SK-N-SH (cell line): ENCODE results near the gene RPL7L1. TPM values are rescaled to one million over a fixed set of nuclear protein-coding genes. Genes with fewer than 3 reads are reported as not detected.
"Not testable (repeated sequence)": the region's sequence is repeated elsewhere in the genome, so short reads cannot be mapped to it uniquely, and the experiment has no call there.

Experiments
- CTCF ChIA-PET: fragments of 300-600, 350-600 bp; formaldehyde crosslinking; extraction: SDS; loops from one replicate; lab custom pipeline; 2021; lab: Yijun Ruan, JAX
- POLR2A ChIA-PET: fragments of 350-600 bp; sonication (Branson Sonifier 250); formaldehyde crosslinking; extraction: SDS; loops from one replicate; lab custom pipeline; 2020; ENCODE audit warnings: antibody characterized with exemption, inconsistent platforms; lab: Yijun Ruan, JAX
- DNase-seq: peaks from one replicate; pipeline ENCODE4 v3.0.0; 2012
- H2AFZ ChIP-seq: fragments of 200-600 bp; sonication (generic); 2 replicates; pipeline ENCODE4 v1.8.1; 2016; ENCODE audit warnings: antibody characterized with exemption, mild to moderate bottlenecking, low read depth
- H3F3A ChIP-seq: fragments of 200-600 bp; sonication (generic); replicated peaks from 2 replicates; pipeline ENCODE3; 2016; ENCODE audit warnings: antibody characterized with exemption, mild to moderate bottlenecking; ENCODE audit not compliant: insufficient read depth
- H3K27ac ChIP-seq, 2 experiments: fragments of 200-500 bp in 1 of 2; fragments of 200-600 bp in 1 of 2; sonication (Bioruptor generic) in 1 of 2; sonication (generic), shearing (Covaris generic) in 1 of 2; 2 replicates each; pipeline versions ENCODE4 v1.5.1 to v1.6.1; 2014 to 2016; ENCODE audit warnings: low read depth in 2 of 2, inconsistent platforms in 1 of 2, low read length in 1 of 2, mild to moderate bottlenecking in 1 of 2, mixed read lengths in 1 of 2
- H3K27me3 ChIP-seq: fragments of 200-600 bp; sonication (generic), shearing (Covaris generic); 2 replicates; pipeline ENCODE4 v1.6.1; 2016; ENCODE audit warnings: mixed run types; ENCODE audit not compliant: insufficient read depth
- H3K36me3 ChIP-seq, 2 experiments: fragments of 200-500 bp in 1 of 2; fragments of 200-600 bp in 1 of 2; sonication (Bioruptor generic) in 1 of 2; sonication (generic) in 1 of 2; replicated peaks in 1 of 2; 2 replicates each; pipeline versions ENCODE3 to v1.5.1; 2014 to 2016; ENCODE audit warnings: low read length in 1 of 2, mild to moderate bottlenecking in 1 of 2; ENCODE audit not compliant: insufficient read depth in 2 of 2, control insufficient read depth in 1 of 2
- H3K4me1 ChIP-seq, 2 experiments: fragments of 200-500 bp in 1 of 2; fragments of 200-600 bp in 1 of 2; sonication (Bioruptor generic) in 1 of 2; sonication (generic), shearing (Covaris generic) in 1 of 2; 2 replicates each; pipeline versions ENCODE4 v1.5.1 to v1.6.1; 2014 to 2016; ENCODE audit warnings: low read depth in 1 of 2, low read length in 1 of 2, mixed run types in 1 of 2; ENCODE audit not compliant: insufficient read depth in 2 of 2, control insufficient read depth in 1 of 2
- H3K4me2 ChIP-seq: fragments of 200-600 bp; sonication (generic), shearing (Covaris generic); 2 replicates; pipeline ENCODE4 v1.6.1; 2017; ENCODE audit warnings: mixed run types
- H3K4me3 ChIP-seq, 2 experiments: fragments of 200-500 bp in 1 of 2; fragments of 200-600 bp in 1 of 2; sonication (Bioruptor generic) in 1 of 2; sonication (generic), shearing (Covaris generic) in 1 of 2; 2 replicates each; pipeline versions ENCODE4 v1.5.1 to v1.8.1; 2014 to 2016; ENCODE audit warnings: low read depth in 2 of 2, inconsistent platforms in 1 of 2, low read length in 1 of 2, mild to moderate bottlenecking in 1 of 2, mixed read lengths in 1 of 2, moderate library complexity in 1 of 2
- H3K79me2 ChIP-seq: fragments of 200-600 bp; sonication (generic); 2 replicates; pipeline ENCODE4 v1.8.1; 2017; ENCODE audit warnings: mild to moderate bottlenecking; ENCODE audit not compliant: insufficient read depth
- H3K9ac ChIP-seq: fragments of 200-600 bp; sonication (generic); 2 replicates; pipeline ENCODE4 v1.6.1; 2017; ENCODE audit warnings: mixed run types
- H3K9me2 ChIP-seq: fragments of 200-600 bp; sonication (generic); 2 replicates; pipeline ENCODE4 v1.6.1; 2017; ENCODE audit warnings: mixed run types
- H3K9me3 ChIP-seq: fragments of 200-600 bp; sonication (generic); 2 replicates; pipeline ENCODE4 v1.6.1; 2017; ENCODE audit warnings: mixed run types, mild to moderate bottlenecking, moderate library complexity
- H4K20me1 ChIP-seq: fragments of 200-600 bp; sonication (generic); 2 replicates; pipeline ENCODE4 v1.6.1; 2017; ENCODE audit warnings: mild to moderate bottlenecking, mixed run types; ENCODE audit not compliant: insufficient read depth
- ELF1 ChIP-seq: IDR thresholded peaks from 2 replicates; pipeline ENCODE4 v1.4.0; 2012
- EP300 ChIP-seq, 2 experiments: IDR thresholded peaks; 2 replicates each; pipeline versions ENCODE4 v1.4.0 to v1.6.1; 2012; ENCODE audit warnings: borderline replicate concordance in 1 of 2, low read depth in 1 of 2, low read length in 1 of 2
- GABPA ChIP-seq: IDR thresholded peaks from 2 replicates; pipeline ENCODE4 v1.4.0; 2012; ENCODE audit warnings: low read depth, mild to moderate bottlenecking
- GATA2 ChIP-seq: sonication (generic); formaldehyde crosslinking; IDR thresholded peaks from 2 replicates; pipeline ENCODE4 v1.5.0; 2020; ENCODE audit warnings: mild to moderate bottlenecking, missing genetic modification reagents
- JUND ChIP-seq: IDR thresholded peaks from 2 replicates; pipeline ENCODE4 v1.4.0; 2012
- MXI1 ChIP-seq: IDR thresholded peaks from 2 replicates; pipeline ENCODE4 v1.6.1; 2012; ENCODE audit warnings: mild to moderate bottlenecking, low read depth, low read length, improper control_type of control experiment
- NFIC ChIP-seq: IDR thresholded peaks from 2 replicates; pipeline ENCODE4 v1.4.0; 2012; ENCODE audit warnings: borderline replicate concordance
- NRF1 ChIP-seq: IDR thresholded peaks from 2 replicates; pipeline ENCODE4 v1.6.1; 2012; ENCODE audit warnings: low read depth, mild to moderate bottlenecking, low read length
- RFX5 ChIP-seq: IDR thresholded peaks from 2 replicates; pipeline ENCODE4 v1.6.1; 2012; ENCODE audit warnings: mild to moderate bottlenecking, improper control_type of control experiment, low read length
- RXRA ChIP-seq: IDR thresholded peaks from 2 replicates; pipeline ENCODE4 v1.4.0; 2012; ENCODE audit warnings: low read depth, mild to moderate bottlenecking, borderline replicate concordance
- SIN3A ChIP-seq: IDR thresholded peaks from 2 replicates; pipeline ENCODE4 v1.6.1; 2012; ENCODE audit warnings: low read depth, mild to moderate bottlenecking, low read length, moderate library complexity, borderline replicate concordance
- TAF1 ChIP-seq: IDR thresholded peaks from 2 replicates; pipeline ENCODE4 v1.6.1; 2012; ENCODE audit warnings: low read depth, mild to moderate bottlenecking, low read length, moderate library complexity, borderline replicate concordance
- WGBS: methylation state at CpG from one replicate; pipeline ENCODE4 v1.1.6; 2017; ENCODE audit warnings: low lambda C conversion rate; 5-methylcytosine and 5-hydroxymethylcytosine counted together
- polyA plus RNA-seq, 3 experiments: library from polyadenylated mRNA; depleted of rRNA; stranded (reverse); fragments of >200 nt; gene quantifications; 2 replicates each; pipeline ENCODE4 v1.2.3, GENCODE V29; 2012
- TF ChIP-seq, protein P1 (sequence below): IDR thresholded peaks from 2 replicates; pipeline ENCODE4; 2012
- TF ChIP-seq, protein P2 (sequence below): fragments of 200-600 bp; sonication (generic); IDR thresholded peaks from 2 replicates; pipeline ENCODE4 v1.6.1; 2017; ENCODE audit warnings: antibody characterized with exemption, mild to moderate bottlenecking, moderate library complexity
- TF ChIP-seq, protein P3 (sequence below): fragments of 150-350 bp; IDR thresholded peaks from 2 replicates; pipeline ENCODE4 v1.6.1; 2016; ENCODE audit warnings: mild to moderate bottlenecking, low read depth, low read length

RPL7L1 gene
- polyA plus RNA-seq, 1 of the 3 experiments (the other 2 are of a cell fraction), result 22.1 TPM

DNA sequence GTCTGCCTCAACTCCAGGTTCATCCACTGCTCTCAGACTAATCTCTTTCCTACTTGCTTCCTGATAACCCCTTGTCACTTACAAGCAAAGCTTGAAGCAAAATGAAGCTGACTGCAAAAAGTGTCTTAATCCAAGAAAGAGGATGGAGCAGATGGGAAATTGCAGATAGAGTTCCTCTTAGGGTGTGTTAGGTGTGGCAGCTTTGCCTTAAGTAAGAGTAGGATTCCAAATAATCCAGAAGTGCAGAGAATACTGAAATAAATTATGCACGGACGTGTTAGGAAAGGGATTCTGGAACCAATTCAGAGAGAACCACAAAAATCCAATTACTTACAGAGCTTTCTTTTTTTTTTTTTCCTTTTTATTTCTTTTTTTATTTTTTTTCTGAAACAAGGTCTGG is 6.1 kb upstream of the RPL7L1 start:
- no peaks in the 10 kb centered on the region for H3K79me2 ChIP-seq
- no peak for DNase-seq
- no peak overlapping the region for H3K4me2 ChIP-seq
- no peaks in the 10 kb centered on the region for H3K27me3 ChIP-seq
- H2AFZ ChIP-seq, result no peak overlapping the region
- ChIA-PET POLR2A (no interaction called here), CTCF (interaction anchor here (1.1 to 1.2 kb wide), 3 partner anchors 8 to 212 kb away, joined by 3 to 5 read pairs (median 3); no protein-coding TSS in a partner anchor)
- no peaks in the 10 kb centered on the region for H3K4me1 ChIP-seq
- no peak overlapping the region for H3K27ac ChIP-seq
- no peak for TF ChIP-seq TAF1
- no peak for TF ChIP-seq MXI1
- no peak for TF ChIP-seq SIN3A
- no peak for TF ChIP-seq GABPA
- TF ChIP-seq, protein P1, sequence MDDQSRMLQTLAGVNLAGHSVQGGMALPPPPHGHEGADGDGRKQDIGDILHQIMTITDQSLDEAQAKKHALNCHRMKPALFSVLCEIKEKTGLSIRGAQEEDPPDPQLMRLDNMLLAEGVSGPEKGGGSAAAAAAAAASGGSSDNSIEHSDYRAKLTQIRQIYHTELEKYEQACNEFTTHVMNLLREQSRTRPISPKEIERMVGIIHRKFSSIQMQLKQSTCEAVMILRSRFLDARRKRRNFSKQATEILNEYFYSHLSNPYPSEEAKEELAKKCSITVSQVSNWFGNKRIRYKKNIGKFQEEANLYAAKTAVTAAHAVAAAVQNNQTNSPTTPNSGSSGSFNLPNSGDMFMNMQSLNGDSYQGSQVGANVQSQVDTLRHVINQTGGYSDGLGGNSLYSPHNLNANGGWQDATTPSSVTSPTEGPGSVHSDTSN, result no peak
- TF ChIP-seq RXRA, result no peak
- no peak for TF ChIP-seq NRF1
- TF ChIP-seq GATA2 (CRISPR knock-in tag), result no peak
- TF ChIP-seq, protein P2, sequence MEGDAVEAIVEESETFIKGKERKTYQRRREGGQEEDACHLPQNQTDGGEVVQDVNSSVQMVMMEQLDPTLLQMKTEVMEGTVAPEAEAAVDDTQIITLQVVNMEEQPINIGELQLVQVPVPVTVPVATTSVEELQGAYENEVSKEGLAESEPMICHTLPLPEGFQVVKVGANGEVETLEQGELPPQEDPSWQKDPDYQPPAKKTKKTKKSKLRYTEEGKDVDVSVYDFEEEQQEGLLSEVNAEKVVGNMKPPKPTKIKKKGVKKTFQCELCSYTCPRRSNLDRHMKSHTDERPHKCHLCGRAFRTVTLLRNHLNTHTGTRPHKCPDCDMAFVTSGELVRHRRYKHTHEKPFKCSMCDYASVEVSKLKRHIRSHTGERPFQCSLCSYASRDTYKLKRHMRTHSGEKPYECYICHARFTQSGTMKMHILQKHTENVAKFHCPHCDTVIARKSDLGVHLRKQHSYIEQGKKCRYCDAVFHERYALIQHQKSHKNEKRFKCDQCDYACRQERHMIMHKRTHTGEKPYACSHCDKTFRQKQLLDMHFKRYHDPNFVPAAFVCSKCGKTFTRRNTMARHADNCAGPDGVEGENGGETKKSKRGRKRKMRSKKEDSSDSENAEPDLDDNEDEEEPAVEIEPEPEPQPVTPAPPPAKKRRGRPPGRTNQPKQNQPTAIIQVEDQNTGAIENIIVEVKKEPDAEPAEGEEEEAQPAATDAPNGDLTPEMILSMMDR, result no peak
- TF ChIP-seq NFIC, result no peak
- H3K9me3 ChIP-seq, result no peaks in the 10 kb centered on the region
- H3K4me3 ChIP-seq, result no peak overlapping the region
- WGBS, result 93% methylated on average over 2 of the region's 2 CpGs
- no peaks in the 10 kb centered on the region for H3K36me3 ChIP-seq
- H4K20me1 ChIP-seq, result no peaks in the 10 kb centered on the region
- H3K9me2 ChIP-seq, result no peaks in the 10 kb centered on the region
- H3F3A ChIP-seq, result peaks cover 4% of the 10 kb centered on the region
- H3K9ac ChIP-seq, result no peak overlapping the region

DNA sequence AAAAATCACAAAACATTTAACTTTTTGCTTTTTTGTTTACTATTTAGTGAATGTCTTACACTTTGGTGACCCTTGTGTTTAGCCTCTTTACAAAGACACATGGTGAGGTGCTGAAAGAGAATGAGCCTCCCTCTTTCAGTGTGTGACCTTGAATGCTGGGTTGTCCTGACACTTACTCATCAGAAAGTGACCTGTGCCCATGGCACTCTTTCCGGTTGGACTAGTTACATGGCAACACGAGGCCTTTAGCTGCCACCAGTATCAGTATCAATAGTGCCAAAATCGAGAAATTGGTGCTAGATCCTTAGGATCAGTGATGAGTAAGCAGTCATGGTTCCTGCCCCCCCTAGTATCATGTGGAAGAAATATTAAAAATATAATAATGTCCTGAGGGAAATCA is 1.7 kb upstream of the RPL7L1 start:
- Histone ChIP-seq H3K27me3 (no peaks in the 10 kb centered on the region), H3K9me3 (no peaks in the 10 kb centered on the region), H3K9ac (no peak overlapping the region), H3K79me2 (peaks cover 30% of the 10 kb centered on the region), H2AFZ (peak overlapping the region; percentile 78; the same call in 1 of the 2 replicates), H4K20me1 (no peaks in the 10 kb centered on the region), H3K27ac (no peak overlapping the region), H3K4me1 (peaks cover 0 to 3% of the 10 kb centered on the region in 2 experiments; a peak in 1 of 4 replicates), H3K4me2 (no peak overlapping the region), H3K4me3 (no peak overlapping the region), H3K36me3 (peaks cover 0 to 19% of the 10 kb centered on the region in 2 experiments), H3F3A (peaks cover 4% of the 10 kb centered on the region), H3K9me2 (no peaks in the 10 kb centered on the region)
- ChIA-PET CTCF (interaction anchor here (0.6 to 4.9 kb wide), 13 partner anchors 10 to 224 kb away, joined by 3 to 68 read pairs (median 4); no protein-coding TSS in a partner anchor), POLR2A (no interaction called here)
- TF ChIP-seq MXI1, result no peak
- TF ChIP-seq, protein P3, sequence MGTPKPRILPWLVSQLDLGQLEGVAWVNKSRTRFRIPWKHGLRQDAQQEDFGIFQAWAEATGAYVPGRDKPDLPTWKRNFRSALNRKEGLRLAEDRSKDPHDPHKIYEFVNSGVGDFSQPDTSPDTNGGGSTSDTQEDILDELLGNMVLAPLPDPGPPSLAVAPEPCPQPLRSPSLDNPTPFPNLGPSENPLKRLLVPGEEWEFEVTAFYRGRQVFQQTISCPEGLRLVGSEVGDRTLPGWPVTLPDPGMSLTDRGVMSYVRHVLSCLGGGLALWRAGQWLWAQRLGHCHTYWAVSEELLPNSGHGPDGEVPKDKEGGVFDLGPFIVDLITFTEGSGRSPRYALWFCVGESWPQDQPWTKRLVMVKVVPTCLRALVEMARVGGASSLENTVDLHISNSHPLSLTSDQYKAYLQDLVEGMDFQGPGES, result no peak
- no peak for TF ChIP-seq JUND
- TF ChIP-seq, protein P2, result no peak
- no peak for TF ChIP-seq RFX5
- TF ChIP-seq EP300 (IDR thresholded peaks at IDR 0.05; ENCODE audit: borderline replicate concordance in 1 of 2, low read depth in 1 of 2, low read length in 1 of 2), result no peak
- no peak for TF ChIP-seq TAF1
- no peak for TF ChIP-seq ELF1
- no peak for DNase-seq
- WGBS, result 49% methylated on average over 3 of the region's 3 CpGs

DNA sequence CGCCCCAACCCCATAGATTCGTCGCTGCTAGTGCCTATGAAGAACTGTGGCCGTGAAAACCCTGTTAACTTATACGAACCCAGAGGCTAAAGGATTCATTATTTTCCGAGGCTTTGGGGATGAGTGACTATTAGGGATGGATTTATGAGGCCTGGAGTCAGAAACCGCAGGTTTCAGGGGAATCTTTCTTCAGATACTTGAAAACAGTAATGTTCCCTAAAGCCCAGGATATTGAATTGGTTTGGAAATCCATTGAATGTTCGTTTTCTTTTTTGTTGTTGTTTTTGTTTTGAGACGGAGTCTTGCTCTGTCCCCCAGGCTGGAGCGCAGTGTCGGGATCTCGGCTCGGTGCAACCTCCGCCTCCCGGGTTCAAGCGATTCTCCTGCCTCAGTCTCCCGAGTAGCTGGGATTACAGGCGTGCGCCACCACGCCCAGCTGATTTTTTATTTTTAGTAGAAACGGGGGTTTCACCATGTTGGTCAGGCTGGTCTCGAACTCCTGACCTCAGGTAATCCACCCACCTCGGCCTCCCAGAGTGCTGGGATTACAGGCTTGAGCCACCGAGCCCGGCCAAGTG is 913 bp downstream of the RPL7L1 start:
- not testable (repeated sequence) for DNase-seq, H3K9me2 ChIP-seq, H3K27me3 ChIP-seq, H3K9me3 ChIP-seq, H3K4me1 ChIP-seq, H4K20me1 ChIP-seq
- WGBS, result 4% methylated on average over 25 of the region's 25 CpGs
- Histone ChIP-seq H3K27ac (peak overlapping the region; percentile 89 to 94), H3K79me2 (peaks cover 47% of the 10 kb centered on the region), H3K36me3 (peaks cover 24 to 44% of the 10 kb centered on the region in 2 experiments), H3K9ac (peak overlapping the region; percentile 93), H3F3A (peaks cover 11% of the 10 kb centered on the region), H2AFZ (peak overlapping the region; percentile 89; the same call in 1 of the 2 replicates), H3K4me3 (peak overlapping the region; percentile 74 to 87), H3K4me2 (peak overlapping the region; percentile 81)
- CTCF ChIA-PET, result interaction anchor here (0.6 to 4.9 kb wide), 6 partner anchors 9 to 217 kb away, joined by 3 to 68 read pairs (median 3); no protein-coding TSS in a partner anchor
- POLR2A ChIA-PET, result interaction anchor here (1.1 to 2.7 kb wide), 6 partner anchors 10 to 316 kb away, joined by 4 to 18 read pairs (median 7); partner anchors contain the start of genes BICRAL, TBCC and UBR2
